Ovary (tissue), 9 donors: Measurements from ENCODE around the gene STIM2. TPM values are rescaled to one million over a fixed set of nuclear protein-coding genes. Genes with fewer than 3 reads are reported as not detected.
"Not testable (repeated sequence)": the region's sequence is repeated elsewhere in the genome, so short reads cannot be mapped to it uniquely, and the experiment has no call there.

Source experiments
- DNase-seq, 5 donors: peaks; one replicate each; pipeline ENCODE4 v3.0.0-alpha.2; 2019 to 2020
- H3K27ac ChIP-seq, 2 donors: fragments of 200-600 bp; one replicate each; pipeline versions ENCODE4 v1.5.1 to v1.8.0; 2019 to 2022
- H3K27me3 ChIP-seq: fragments of 200-600 bp; one replicate; pipeline ENCODE4 v1.8.0; 2022
- H3K36me3 ChIP-seq: fragments of 200-600 bp; sonication (generic); one replicate; pipeline ENCODE4 v1.5.1; 2019
- H3K4me1 ChIP-seq: one replicate; pipeline ENCODE4 v1.8.1; 2013; ENCODE audit warnings: mild to moderate bottlenecking, moderate library complexity; ENCODE audit not compliant: insufficient read depth
- H3K4me3 ChIP-seq: fragments of 200-600 bp; sonication (generic); one replicate; pipeline ENCODE4 v1.5.1; 2017
- H3K9me3 ChIP-seq, 2 donors: fragments of 200-600 bp in 1 of 2; sonication (generic) in 1 of 2; one replicate each; pipeline versions ENCODE4 v1.5.1 to v1.8.1; 2013 to 2019; ENCODE audit warnings: mild to moderate bottlenecking in 1 of 2, moderate library complexity in 1 of 2
- EP300 ChIP-seq: sonication (generic); formaldehyde crosslinking; IDR thresholded peaks from one replicate; pipeline ENCODE4 v1.6.1; 2017; ENCODE audit warnings: antibody characterized with exemption
- POLR2A ChIP-seq: fragments of 450-650 bp; IDR thresholded peaks from one replicate; pipeline ENCODE4 v1.6.1; 2017; ENCODE audit warnings: antibody characterized with exemption, mild to moderate bottlenecking, moderate library complexity
- WGBS, 3 donors: extraction: QIAGEN DNeasy Blood & Tissue Kit in 1 of 3; methylation state at CpG; one replicate each; pipeline versions ENCODE4 v1.1.5 to v1.1.7; 2013 to 2017; 5-methylcytosine and 5-hydroxymethylcytosine counted together
- intact Hi-C, 4 donors: fragments of 100-400 bp; cut with DNase I; formaldehyde crosslinking; loops; one replicate each; pipeline versions ENCODE4 v1.11.0 to v1.15.1; 2022 to 2023
- polyA plus RNA-seq, 2 donors: library from polyadenylated mRNA; stranded (reverse); fragments of 200-250 nt in 1 of 2; fragments of 350-450 nt in 1 of 2; fragmentation: Illumina TruSeq in 1 of 2; extraction: RNeasy Lipid Tissue Mini Kit (QIAGEN cat#74804) in 1 of 2; gene quantifications; one replicate each; pipeline ENCODE4 v1.2.3, GENCODE V29; 2013 to 2014
- total RNA-seq, 7 donors: library from RNA; depleted of rRNA in 2 of 7; stranded (reverse); fragments of >200 nt in 2 of 7; fragmentation: NEBNext Ultra II Directional in 3 of 7; extraction: Animal tissue kit (Norgen Biotek cat#: 25700) in 3 of 7; gene quantifications; one replicate each; pipeline versions ENCODE4 v1.1.0 to v1.2.4, GENCODE V29; 2016 to 2023
- TF ChIP-seq, protein P1 (sequence below), 3 donors: fragments of 450-650 bp in 2 of 3; fragments of 200-600 bp in 1 of 3; IDR thresholded peaks; one replicate each; pipeline versions ENCODE4 v1.5.1 to v1.8.0; 2016 to 2022; ENCODE audit warnings: antibody characterized with exemption in 3 of 3, mild to moderate bottlenecking in 1 of 3
- donor health status: DM: no; HTN: no; CAD: no; lungs with moderate emphysema.
- donor health status: DM: no; HTN: no; CAD: no.
- donor health status: Bipolar disorder and iron deficiency.
- donor health status: DM: yes; HTN: yes; CAD: no.
- donor health status: DM: no; HTN: no; CAD: no.
- donor health status: DM: yes; HTN: yes; CAD: no.

Gene STIM2
- total and polyA plus RNA-seq, 9 donors, result 24.0 to 47.9 (median 38.8) TPM

DNA sequence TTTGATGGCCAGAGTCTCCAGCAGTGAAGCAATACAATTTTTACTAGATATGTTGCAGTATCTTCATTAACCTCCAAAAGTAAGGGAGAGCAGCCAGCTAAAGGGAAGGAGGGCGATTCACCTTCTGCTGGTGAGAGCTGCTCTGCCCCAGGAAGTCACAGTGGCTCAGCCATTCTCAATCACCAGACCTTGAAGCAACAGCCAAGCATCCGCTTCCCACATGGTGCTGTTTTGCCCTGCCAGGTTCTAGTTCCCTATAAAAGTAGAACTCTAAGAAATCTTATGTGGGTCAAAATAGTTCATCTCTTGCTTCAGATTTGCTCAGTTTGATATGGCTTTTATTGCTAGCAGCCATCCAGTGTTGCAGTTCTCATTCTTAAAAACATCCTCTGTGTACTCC, 166.8 kb downstream of the STIM2 start:
- Histone ChIP-seq H3K4me3 (no peak overlapping the region), H3K9me3 (no peaks in the 10 kb centered on the region), H3K27ac (no peak overlapping the region), H3K27me3 (no peaks in the 10 kb centered on the region), H3K4me1 (no peaks in the 10 kb centered on the region), H3K36me3 (no peaks in the 10 kb centered on the region)
- 66 to 76% (median 68%) methylated on average over 2 of the region's 2 CpGs for WGBS, 3 donors
- TF ChIP-seq, protein P1, sequence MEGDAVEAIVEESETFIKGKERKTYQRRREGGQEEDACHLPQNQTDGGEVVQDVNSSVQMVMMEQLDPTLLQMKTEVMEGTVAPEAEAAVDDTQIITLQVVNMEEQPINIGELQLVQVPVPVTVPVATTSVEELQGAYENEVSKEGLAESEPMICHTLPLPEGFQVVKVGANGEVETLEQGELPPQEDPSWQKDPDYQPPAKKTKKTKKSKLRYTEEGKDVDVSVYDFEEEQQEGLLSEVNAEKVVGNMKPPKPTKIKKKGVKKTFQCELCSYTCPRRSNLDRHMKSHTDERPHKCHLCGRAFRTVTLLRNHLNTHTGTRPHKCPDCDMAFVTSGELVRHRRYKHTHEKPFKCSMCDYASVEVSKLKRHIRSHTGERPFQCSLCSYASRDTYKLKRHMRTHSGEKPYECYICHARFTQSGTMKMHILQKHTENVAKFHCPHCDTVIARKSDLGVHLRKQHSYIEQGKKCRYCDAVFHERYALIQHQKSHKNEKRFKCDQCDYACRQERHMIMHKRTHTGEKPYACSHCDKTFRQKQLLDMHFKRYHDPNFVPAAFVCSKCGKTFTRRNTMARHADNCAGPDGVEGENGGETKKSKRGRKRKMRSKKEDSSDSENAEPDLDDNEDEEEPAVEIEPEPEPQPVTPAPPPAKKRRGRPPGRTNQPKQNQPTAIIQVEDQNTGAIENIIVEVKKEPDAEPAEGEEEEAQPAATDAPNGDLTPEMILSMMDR (IDR thresholded peaks at IDR 0.05), result no peak
- TF ChIP-seq POLR2A, result no peak
- no peak for TF ChIP-seq EP300
- no peak for DNase-seq
- intact Hi-C loops, result no loop called here

DNA sequence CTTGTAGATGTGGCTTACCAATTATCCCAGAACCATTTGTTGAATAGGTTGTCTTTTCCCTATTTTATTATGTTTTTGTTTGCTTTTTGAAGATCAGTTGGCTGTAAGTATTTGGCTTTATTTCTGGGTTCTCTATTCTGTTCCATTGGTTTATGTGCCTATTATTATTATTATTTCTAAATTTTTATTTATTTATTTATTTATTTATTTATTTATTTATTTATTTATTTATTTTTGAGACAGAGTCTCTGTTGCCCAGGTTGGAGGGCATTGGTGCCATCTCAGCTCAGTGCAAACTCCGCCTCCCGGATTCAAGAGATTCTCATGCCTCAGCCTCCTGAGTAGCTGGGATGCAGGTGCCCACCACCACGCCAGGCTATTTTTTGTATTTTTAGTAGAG, 174.5 kb downstream of the STIM2 start:
- H3K4me3 ChIP-seq, H3K36me3 ChIP-seq, H3K4me1 ChIP-seq, H3K9me3 ChIP-seq, intact Hi-C loops, H3K27me3 ChIP-seq, DNase-seq, H3K27ac ChIP-seq: not testable (repeated sequence)
- 65 to 96% (median 67%) methylated on average over 3 of the region's 3 CpGs for WGBS, 3 donors

DNA sequence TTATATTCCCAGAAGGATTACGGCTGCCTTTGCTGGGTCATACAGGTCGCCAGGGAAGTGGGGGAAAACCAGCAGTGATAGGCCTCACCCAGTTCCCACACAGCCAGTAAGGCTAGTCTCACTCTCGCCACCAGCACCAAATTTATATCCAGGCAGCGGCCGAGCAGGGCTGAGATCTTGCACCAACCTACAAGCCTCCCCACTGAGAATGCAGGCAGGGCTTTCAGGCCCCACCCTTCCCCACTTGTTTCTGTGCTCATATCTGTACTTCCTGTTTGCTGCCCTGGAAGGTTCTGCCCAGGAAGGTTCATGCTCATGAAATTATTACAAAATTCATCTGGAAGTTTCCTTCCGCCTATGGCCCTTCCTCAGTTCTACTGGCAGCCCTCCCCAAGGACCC, 179.7 kb downstream of the STIM2 start:
- intact Hi-C loops, result loop anchor here in 1 of 4 donors (10.0 kb wide), 1 partner anchor 444 kb away; no protein-coding TSS in a partner anchor
- Histone ChIP-seq H3K9me3 (peaks cover 0 to under 1% of the 10 kb centered on the region in 2 donors), H3K27me3 (no peaks in the 10 kb centered on the region), H3K4me1 (no peaks in the 10 kb centered on the region), H3K36me3 (no peaks in the 10 kb centered on the region), H3K27ac (no peak overlapping the region), H3K4me3 (no peak overlapping the region)
- no peak for DNase-seq
- WGBS, 3 donors, result 81 to 85% (median 83%) methylated on average over 6 of the region's 6 CpGs
- TF ChIP-seq, protein P1 (IDR thresholded peaks at IDR 0.05), result no peak
- TF ChIP-seq POLR2A (no peak), EP300 (no peak)

DNA sequence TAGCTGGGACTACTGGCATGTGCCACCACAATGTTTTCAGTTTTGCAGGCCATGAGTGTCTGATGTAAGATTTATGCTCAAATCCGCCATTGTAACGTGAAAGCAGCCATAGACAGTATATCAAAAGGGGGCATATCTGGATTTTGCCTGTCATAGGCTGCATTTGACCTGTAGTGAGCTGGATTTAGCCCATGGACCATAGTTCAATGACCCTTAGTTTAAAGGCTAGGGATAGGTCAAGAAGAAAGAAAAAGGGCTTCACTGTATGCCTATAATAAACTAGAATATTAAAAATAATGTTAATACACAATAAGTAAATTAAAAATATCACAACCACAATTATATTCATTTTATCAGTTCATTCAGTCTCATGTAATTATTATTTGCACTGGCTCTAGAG, 181.8 kb downstream of the STIM2 start:
- no peak overlapping the region for H3K4me3 ChIP-seq
- H3K27me3 ChIP-seq, result no peaks in the 10 kb centered on the region
- no peaks in the 10 kb centered on the region for H3K4me1 ChIP-seq
- H3K27ac ChIP-seq, result no peak overlapping the region
- no peaks in the 10 kb centered on the region for H3K36me3 ChIP-seq
- no peak for TF ChIP-seq EP300
- TF ChIP-seq POLR2A, result no peak
- TF ChIP-seq, protein P1 (IDR thresholded peaks at IDR 0.05), result no peak
- WGBS, 3 donors, result 84 to 92% (median 90%) methylated on average over 2 of the region's 2 CpGs
- intact Hi-C loops, result loop anchor here in 1 of 4 donors (10.0 kb wide), 1 partner anchor 442 kb away; no protein-coding TSS in a partner anchor
- no peak for DNase-seq
- no peaks in the 10 kb centered on the region for H3K9me3 ChIP-seq

DNA sequence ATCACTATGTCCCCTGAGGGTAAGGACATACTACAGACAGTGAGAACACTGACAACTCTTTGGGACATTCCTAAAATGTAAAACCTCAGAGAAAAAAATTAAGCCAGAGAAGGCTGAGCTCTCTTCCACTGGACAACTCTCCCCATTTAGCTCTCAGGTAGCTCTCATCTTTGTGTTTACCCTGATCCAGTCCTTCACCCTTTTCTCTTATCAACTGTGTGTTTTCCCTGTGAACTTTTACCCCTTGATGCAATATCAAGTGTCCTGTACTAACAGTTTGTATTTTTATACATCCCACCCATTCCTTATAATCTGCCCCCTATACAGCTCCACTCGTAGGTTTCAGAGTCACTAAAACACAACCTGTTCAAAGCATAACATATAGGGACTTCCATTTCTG, 182.6 kb downstream of the STIM2 start:
- Histone ChIP-seq H3K4me3 (no peak overlapping the region), H3K4me1 (no peaks in the 10 kb centered on the region), H3K9me3 (no peaks in the 10 kb centered on the region), H3K27me3 (no peaks in the 10 kb centered on the region), H3K27ac (no peak overlapping the region), H3K36me3 (no peaks in the 10 kb centered on the region)
- 81 to 96% (median 92%) methylated on average over 1 of the region's 1 CpG for whole genome bisulfite sequencing, 3 donors
- intact Hi-C loops, result loop anchor here in 1 of 4 donors (10.0 kb wide), 1 partner anchor 442 kb away; no protein-coding TSS in a partner anchor
- no peak for DNase-seq
- TF ChIP-seq POLR2A, result no peak
- TF ChIP-seq, protein P1 (IDR thresholded peaks at IDR 0.05), result no peak
